MM.1S (cell line): ENCODE data around the gene TEX101.

Source experiments
- EZH2phosphoT487 ChIP-seq: fragments of 300-600 bp; sonication (generic); IDR thresholded peaks from 2 replicates; pipeline ENCODE4 v1.6.1; 2018; ENCODE audit warnings: antibody characterized with exemption, low read length
- TF ChIP-seq, protein P1 (sequence below): fragments of 300-600 bp; sonication (generic); IDR thresholded peaks from 2 replicates; pipeline ENCODE4 v1.5.1; 2016; ENCODE audit warnings: antibody characterized with exemption, low read length, mixed read lengths

DNA sequence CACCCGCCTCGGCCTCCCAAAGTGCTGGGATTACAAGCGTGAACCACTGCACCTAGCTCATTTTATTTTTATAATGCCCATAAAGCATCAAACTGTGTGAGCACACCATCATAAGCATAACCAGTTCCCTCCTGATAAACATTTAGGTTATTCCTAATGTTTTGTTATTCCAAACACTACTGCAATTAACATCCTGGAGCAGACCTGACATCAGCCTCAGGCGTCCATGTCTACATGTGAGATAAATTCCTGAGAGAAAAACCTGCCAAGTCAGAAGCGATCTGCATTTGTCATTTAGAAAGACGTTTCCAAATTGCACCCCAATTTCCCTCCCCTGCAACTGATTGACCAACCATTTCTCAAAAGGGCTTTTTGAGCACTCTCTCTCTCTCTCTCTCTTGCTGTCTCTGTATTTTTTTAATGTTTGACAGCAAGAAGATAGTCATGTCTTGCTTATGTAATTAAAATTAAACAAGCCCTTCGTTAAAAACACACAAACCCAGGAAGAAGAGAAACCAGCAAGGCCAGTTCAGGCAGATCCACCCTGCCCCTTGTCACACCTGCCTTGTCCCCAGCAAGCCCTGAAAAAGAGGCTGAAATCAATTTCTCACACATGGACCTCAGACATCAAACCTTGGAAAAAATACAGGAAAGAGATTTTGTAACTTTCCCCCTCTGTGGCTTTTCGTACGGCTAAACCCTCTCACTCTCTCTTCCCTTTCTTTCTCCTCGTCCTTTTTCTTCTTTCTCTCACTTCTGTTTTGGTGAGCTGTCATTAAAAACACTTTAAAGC is 40.8 kb downstream of the TEX101 start:
- TF ChIP-seq EZH2phosphoT487 = no peak
- TF ChIP-seq, protein P1, sequence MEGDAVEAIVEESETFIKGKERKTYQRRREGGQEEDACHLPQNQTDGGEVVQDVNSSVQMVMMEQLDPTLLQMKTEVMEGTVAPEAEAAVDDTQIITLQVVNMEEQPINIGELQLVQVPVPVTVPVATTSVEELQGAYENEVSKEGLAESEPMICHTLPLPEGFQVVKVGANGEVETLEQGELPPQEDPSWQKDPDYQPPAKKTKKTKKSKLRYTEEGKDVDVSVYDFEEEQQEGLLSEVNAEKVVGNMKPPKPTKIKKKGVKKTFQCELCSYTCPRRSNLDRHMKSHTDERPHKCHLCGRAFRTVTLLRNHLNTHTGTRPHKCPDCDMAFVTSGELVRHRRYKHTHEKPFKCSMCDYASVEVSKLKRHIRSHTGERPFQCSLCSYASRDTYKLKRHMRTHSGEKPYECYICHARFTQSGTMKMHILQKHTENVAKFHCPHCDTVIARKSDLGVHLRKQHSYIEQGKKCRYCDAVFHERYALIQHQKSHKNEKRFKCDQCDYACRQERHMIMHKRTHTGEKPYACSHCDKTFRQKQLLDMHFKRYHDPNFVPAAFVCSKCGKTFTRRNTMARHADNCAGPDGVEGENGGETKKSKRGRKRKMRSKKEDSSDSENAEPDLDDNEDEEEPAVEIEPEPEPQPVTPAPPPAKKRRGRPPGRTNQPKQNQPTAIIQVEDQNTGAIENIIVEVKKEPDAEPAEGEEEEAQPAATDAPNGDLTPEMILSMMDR = no peak
